Mesothelial cell of epicardium (in vitro differentiated cells): ENCODE data around the gene TTC5. TPM values are rescaled to one million over a fixed set of nuclear protein-coding genes. Genes with fewer than 3 reads are reported as not detected.
"Not testable (repeated sequence)": the region's sequence is repeated elsewhere in the genome, so short reads cannot be mapped to it uniquely, and the experiment has no call there.

Experiments used
- DNase-seq, 2 experiments: peaks; one replicate each; pipeline ENCODE4 v3.0.0; 2021; ENCODE audit warnings: low spot score in 2 of 2; ENCODE audit not compliant: unreplicated experiment in 2 of 2
- H3K27ac Mint-ChIP-seq: 2 replicates; pipeline ENCODE4 v1.8.0; 2021; ENCODE audit warnings: mixed read lengths
- H3K27me3 Mint-ChIP-seq: 2 replicates; pipeline ENCODE4 v1.8.0; 2021; ENCODE audit warnings: low read depth, mixed read lengths
- H3K36me3 Mint-ChIP-seq: 2 replicates; pipeline ENCODE4 v1.8.0; 2021; ENCODE audit warnings: mixed read lengths
- H3K4me1 Mint-ChIP-seq: 2 replicates; pipeline ENCODE4 v1.8.0; 2021; ENCODE audit warnings: mixed read lengths
- H3K4me3 Mint-ChIP-seq: 2 replicates; pipeline ENCODE4 v1.8.0; 2021; ENCODE audit warnings: mild to moderate bottlenecking, moderate library complexity, mixed read lengths
- H3K9me3 Mint-ChIP-seq: 2 replicates; pipeline ENCODE4 v1.8.0; 2021; ENCODE audit warnings: mixed read lengths
- total RNA-seq: library from RNA; stranded (reverse); gene quantifications from 3 replicates; pipeline ENCODE4 v1.2.1, GENCODE V29; 2021
- TF ChIP-seq, protein P1 (sequence below): fragments of 200-600 bp; sonication (generic); IDR thresholded peaks from one replicate; pipeline ENCODE4 v1.5.0; 2021; ENCODE audit warnings: antibody characterized with exemption; ENCODE audit not compliant: unreplicated experiment

The TTC5 gene
- total RNA-seq, 1 donor from 2014 or later = 30.0 TPM

DNA sequence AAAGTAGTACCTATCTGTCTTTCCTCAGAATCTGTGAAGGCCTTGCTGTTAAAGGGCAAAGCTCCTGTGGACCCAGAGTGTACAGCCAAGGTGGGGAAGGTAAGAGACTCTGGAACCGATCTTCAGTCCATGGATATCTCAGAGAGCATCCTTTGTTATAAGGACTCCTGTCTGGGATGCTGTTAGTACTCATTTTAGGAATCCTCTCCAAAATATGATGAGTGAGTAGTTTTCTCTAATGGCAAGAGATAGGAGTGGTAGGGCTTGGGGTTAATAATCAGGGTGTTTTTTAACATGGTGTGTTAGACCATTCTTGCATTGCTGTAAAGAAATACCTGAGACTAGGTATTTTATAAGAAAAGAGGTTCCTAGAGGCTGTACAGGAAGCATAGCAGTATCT, 39.6 kb upstream of the TTC5 start:
- H3K4me3 Mint-ChIP-seq = peak overlapping the region; percentile 91
- H3K27ac Mint-ChIP-seq = peak overlapping the region; percentile 26
- H3K36me3 Mint-ChIP-seq = peaks cover 20% of the 10 kb centered on the region

DNA sequence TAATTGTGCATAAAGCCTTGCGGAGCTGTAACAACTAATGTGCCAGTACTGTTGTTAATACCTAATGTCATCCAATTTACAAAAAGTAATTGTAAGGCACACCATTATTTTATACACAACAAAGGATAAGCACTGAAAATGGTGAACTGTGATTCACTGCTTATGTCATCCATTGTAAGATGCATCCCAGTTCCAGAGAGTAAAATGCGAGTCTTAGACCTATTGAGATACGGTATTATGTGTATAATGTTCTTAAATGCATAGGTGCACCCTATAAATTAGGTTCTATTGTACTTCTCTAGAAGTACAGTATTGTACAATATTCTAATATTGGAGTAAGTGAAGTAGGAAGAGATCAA, 38.1 kb upstream of the TTC5 start:
- Mint-ChIP-seq H3K4me1 (peaks cover 8% of the 10 kb centered on the region), H3K36me3 (peaks cover 12% of the 10 kb centered on the region), H3K4me3 (peak overlapping the region; percentile 91), H3K27ac (peak overlapping the region; percentile 99), H3K9me3 (no peaks in the 10 kb centered on the region), H3K27me3 (no peaks in the 10 kb centered on the region)
- TF ChIP-seq, protein P1, sequence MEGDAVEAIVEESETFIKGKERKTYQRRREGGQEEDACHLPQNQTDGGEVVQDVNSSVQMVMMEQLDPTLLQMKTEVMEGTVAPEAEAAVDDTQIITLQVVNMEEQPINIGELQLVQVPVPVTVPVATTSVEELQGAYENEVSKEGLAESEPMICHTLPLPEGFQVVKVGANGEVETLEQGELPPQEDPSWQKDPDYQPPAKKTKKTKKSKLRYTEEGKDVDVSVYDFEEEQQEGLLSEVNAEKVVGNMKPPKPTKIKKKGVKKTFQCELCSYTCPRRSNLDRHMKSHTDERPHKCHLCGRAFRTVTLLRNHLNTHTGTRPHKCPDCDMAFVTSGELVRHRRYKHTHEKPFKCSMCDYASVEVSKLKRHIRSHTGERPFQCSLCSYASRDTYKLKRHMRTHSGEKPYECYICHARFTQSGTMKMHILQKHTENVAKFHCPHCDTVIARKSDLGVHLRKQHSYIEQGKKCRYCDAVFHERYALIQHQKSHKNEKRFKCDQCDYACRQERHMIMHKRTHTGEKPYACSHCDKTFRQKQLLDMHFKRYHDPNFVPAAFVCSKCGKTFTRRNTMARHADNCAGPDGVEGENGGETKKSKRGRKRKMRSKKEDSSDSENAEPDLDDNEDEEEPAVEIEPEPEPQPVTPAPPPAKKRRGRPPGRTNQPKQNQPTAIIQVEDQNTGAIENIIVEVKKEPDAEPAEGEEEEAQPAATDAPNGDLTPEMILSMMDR = no peak
- no peak for DNase-seq

More for the DNA sequence above, 39.6 kb upstream of the TTC5 start:
- TF ChIP-seq, protein P1 = no peak
- Mint-ChIP-seq H3K9me3 (no peaks in the 10 kb centered on the region), H3K27me3 (no peaks in the 10 kb centered on the region), H3K4me1 (peaks cover 8% of the 10 kb centered on the region)
- no peak for DNase-seq

DNA sequence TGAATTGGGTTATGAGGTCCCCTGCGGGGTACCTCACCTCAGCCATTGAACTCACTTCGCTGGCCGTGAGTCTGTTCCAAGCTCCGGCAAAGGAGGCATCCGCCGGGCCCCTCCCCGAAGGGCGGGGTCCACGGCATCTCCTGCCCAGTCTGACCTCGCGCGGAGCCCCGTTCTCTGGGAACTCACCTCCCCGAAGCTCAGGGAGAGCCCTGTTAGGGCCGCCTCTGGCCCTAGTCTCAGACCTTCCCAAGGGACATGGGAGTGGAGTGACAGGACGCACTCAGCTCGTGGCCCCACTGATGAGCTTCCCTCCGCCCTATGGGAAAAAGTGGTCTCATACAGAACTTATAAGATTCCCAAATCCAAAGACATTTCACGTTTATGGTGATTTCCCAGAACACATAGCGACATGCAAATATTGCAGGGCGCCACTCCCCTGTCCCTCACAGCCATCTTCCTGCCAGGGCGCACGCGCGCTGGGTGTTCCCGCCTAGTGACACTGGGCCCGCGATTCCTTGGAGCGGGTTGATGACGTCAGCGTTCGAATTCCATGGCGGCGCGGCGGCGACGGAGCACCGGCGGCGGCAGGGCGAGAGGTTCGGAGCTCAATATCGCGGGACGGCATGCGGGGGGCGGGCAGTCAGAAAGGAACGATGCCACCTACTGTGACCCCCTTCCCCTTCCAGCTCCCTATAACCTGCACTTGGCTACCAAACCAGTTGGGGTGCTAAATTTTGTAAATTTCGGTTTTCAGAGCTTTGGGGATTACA, 37.5 kb upstream of the TTC5 start, which contains the start of gene PARP2:
Gene PARP2, plus strand, starts transcription at position 544 of the 770 bp plus-strand sequence. Its CDS starts 7 bp downstream, at position 551.
- peak within 1 kb of the TSS; percentile 91 for H3K4me3 Mint-ChIP-seq
- H3K9me3 Mint-ChIP-seq = no peaks in the 10 kb centered on the region
- TF ChIP-seq, protein P1 = no peak
- peaks cover 12% of the 10 kb centered on the region for H3K36me3 Mint-ChIP-seq
- H3K27me3 Mint-ChIP-seq = no peaks in the 10 kb centered on the region
- peak within 1 kb of the TSS; percentile 99 for H3K27ac Mint-ChIP-seq
- peaks cover 8% of the 10 kb centered on the region for H3K4me1 Mint-ChIP-seq
- peak; percentile 97 to 98 for DNase-seq

DNA sequence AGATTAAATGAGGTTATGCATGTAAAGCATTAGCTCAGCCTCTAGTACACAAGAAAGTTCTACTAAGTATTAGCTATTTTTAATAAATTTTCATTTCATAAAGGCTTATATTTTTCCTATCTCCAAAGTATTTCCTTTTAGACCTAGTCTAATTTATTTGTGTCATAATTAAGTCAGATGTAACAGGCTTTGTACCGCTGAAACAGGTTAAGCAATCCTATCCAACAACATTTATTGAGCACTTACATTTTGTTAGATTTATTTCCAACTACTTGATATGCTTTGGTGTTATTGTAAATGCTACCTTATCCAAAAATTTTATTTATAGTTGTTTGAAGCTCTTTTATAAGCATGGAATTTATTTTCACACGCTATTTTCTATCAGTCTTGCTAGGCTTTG, 35.9 kb upstream of the TTC5 start:
- H3K27ac Mint-ChIP-seq = peak overlapping the region; percentile 99
- no peaks in the 10 kb centered on the region for H3K27me3 Mint-ChIP-seq
- TF ChIP-seq, protein P1 = no peak
- peaks cover 8% of the 10 kb centered on the region for H3K4me1 Mint-ChIP-seq
- no peaks in the 10 kb centered on the region for H3K9me3 Mint-ChIP-seq
- DNase-seq = no peak
- peaks cover 7% of the 10 kb centered on the region for H3K36me3 Mint-ChIP-seq
- H3K4me3 Mint-ChIP-seq = peak overlapping the region; percentile 91

DNA sequence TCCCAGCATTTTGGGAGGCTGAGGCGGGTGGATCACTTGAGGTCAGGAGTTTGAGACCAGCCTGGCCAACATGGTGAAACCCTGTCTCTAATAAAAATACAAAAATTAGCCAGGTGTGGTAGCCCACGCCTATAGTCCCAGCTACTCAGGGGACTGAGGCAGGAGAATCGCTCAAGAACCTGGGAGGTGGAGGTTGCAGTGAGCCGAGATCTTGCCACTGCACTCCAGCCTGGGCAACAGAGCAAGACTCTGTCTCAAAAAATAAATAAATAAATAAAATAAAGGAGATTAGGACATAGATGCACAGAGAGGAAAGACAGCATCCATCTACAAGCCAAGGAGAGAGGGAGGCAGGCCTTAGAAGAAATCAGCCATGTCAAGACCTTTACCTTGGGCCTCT, 35.3 kb upstream of the TTC5 start:
- H3K9me3 Mint-ChIP-seq, H3K27me3 Mint-ChIP-seq, H3K27ac Mint-ChIP-seq, DNase-seq, H3K36me3 Mint-ChIP-seq, H3K4me1 Mint-ChIP-seq, H3K4me3 Mint-ChIP-seq: not testable (repeated sequence)

DNA sequence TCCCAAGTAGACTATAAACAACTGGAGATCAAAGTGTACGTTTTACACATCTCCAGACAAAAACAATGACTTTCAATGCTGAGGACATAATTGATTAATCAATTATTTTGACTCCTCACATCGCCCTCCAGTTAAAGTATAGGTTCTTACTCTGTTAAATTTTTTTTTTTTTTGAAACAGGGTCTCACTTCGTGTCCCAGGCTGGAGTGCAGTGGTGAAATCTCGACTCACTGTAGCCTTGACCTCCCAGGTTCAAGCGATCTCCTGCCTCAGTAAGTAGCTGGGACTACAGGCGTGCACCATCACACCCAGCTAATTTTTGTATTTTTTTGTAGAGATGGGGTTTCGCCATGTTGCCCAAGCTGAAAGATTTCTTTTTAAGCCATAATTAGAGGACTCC, 28.3 kb upstream of the TTC5 start:
- DNase-seq = no peak
- Mint-ChIP-seq H3K36me3 (peaks cover 2% of the 10 kb centered on the region), H3K27ac (no peak overlapping the region), H3K4me3 (no peak overlapping the region), H3K4me1 (peaks cover 21% of the 10 kb centered on the region), H3K9me3 (no peaks in the 10 kb centered on the region), H3K27me3 (no peaks in the 10 kb centered on the region)
- TF ChIP-seq, protein P1 = no peak
